ENCODE measurements around the gene TSPAN4. TPM values are rescaled to one million over a fixed set of nuclear protein-coding genes. Genes with fewer than 3 reads are reported as not detected.

TSPAN4 gene
- total RNA-seq, 1 donor from 2014 or later: 175 TPM

DNA sequence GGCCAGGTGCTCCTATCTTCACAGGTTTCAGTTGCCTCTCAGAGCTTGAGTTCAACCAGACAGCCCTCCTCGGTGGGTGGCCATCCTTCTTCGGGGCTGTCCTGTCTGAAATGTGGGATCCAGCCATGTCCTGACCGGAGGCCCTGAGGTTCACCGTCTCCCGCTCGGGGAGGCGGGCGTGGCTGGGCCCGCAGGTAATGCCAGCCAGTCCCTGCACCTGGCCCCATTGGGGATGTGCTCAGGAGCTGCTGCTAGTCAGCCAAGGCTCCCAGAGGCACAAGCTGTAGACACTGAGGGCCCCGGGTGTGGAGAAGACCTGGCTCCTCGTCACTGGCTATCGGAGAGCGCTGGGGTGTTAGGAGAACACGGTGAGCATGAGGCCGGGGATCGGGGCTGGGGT lies 32.6 kb downstream of the TSPAN4 start:
- no peak for DNase-seq (ENCODE audit: extremely low spot score, unreplicated experiment)
- no peak for TF ChIP-seq CTCF (IDR thresholded peaks at IDR 0.05)
- Mint-ChIP-seq H3K36me3 (ENCODE audit: unreplicated experiment) (peaks cover 2% of the 10 kb centered on the region), H3K4me1 (ENCODE audit: unreplicated experiment) (peaks cover 18% of the 10 kb centered on the region), H3K27me3 (ENCODE audit: unreplicated experiment) (no peaks in the 10 kb centered on the region), H3K9me3 (ENCODE audit: unreplicated experiment) (no peaks in the 10 kb centered on the region), H3K4me3 (ENCODE audit: unreplicated experiment) (no peak overlapping the region), H3K27ac (ENCODE audit: unreplicated experiment) (no peak overlapping the region)

DNA sequence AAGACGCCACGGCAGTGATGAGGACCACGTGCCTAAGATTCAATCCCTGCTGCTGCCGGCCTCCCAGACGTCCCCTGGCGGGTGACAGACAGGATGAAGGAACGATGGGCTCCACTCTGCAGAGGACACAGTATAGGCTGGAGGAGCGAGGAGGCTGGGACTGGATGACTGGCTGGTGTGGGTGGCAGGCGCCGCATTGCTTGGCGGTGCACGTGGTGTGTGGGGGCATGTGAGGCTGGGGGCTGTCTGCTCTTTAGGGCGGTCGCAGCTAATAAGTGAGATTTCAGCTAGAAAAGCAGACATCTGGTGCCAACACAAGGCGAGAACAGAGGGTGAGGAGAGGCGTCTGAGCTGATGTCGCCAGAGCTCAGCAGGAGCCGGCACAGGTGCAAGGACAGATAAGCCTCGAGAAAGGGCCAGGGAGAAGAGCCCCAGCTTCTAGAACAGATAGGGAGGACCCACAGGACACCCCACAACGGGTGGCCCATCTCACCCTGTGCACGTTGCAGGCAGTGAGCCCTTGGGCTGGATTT lies 33.2 kb downstream of the TSPAN4 start:
- Mint-ChIP-seq H3K27me3 (ENCODE audit: unreplicated experiment) (no peaks in the 10 kb centered on the region), H3K4me1 (ENCODE audit: unreplicated experiment) (peaks cover 18% of the 10 kb centered on the region), H3K36me3 (ENCODE audit: unreplicated experiment) (peaks cover 7% of the 10 kb centered on the region), H3K9me3 (ENCODE audit: unreplicated experiment) (no peaks in the 10 kb centered on the region), H3K27ac (ENCODE audit: unreplicated experiment) (no peak overlapping the region), H3K4me3 (ENCODE audit: unreplicated experiment) (no peak overlapping the region)
- no peak for DNase-seq (ENCODE audit: extremely low spot score, unreplicated experiment)
- TF ChIP-seq CTCF (IDR thresholded peaks at IDR 0.05): no peak

GRCh38 chr11:876545-876944 lies 33.9 kb downstream of the TSPAN4 start:
- Mint-ChIP-seq H3K36me3 (ENCODE audit: unreplicated experiment) (peaks cover 10% of the 10 kb centered on the region), H3K9me3 (ENCODE audit: unreplicated experiment) (no peaks in the 10 kb centered on the region), H3K4me3 (ENCODE audit: unreplicated experiment) (no peak overlapping the region), H3K27me3 (ENCODE audit: unreplicated experiment) (no peaks in the 10 kb centered on the region), H3K27ac (ENCODE audit: unreplicated experiment) (no peak overlapping the region), H3K4me1 (ENCODE audit: unreplicated experiment) (peaks cover 18% of the 10 kb centered on the region)
- no peak for DNase-seq (ENCODE audit: extremely low spot score, unreplicated experiment)
- TF ChIP-seq CTCF (IDR thresholded peaks at IDR 0.05): no peak

DNA sequence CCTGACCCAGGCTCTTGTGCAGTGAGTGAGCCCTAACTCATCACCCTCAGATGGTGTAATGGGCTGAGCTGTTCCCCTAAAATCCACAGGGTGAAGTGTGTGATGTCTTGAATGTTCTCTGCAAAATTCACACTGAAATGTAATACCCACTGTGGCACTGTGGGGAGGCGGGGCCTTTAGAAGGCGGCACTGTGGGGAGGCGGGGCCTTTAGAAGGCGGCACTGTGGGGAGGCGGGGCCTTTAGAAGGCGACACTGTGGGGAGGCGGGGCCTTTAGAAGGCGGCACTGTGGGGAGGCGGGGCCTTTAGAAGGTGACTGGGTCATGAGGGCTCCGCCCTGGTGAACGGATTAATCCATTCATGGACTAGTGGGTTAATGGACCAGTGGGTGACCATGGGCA lies 34.9 kb downstream of the TSPAN4 start:
- no peak for TF ChIP-seq CTCF (IDR thresholded peaks at IDR 0.05)
- Mint-ChIP-seq H3K4me1 (ENCODE audit: unreplicated experiment) (peaks cover 19% of the 10 kb centered on the region), H3K27me3 (ENCODE audit: unreplicated experiment) (no peaks in the 10 kb centered on the region), H3K4me3 (ENCODE audit: unreplicated experiment) (no peak overlapping the region), H3K9me3 (ENCODE audit: unreplicated experiment) (no peaks in the 10 kb centered on the region), H3K36me3 (ENCODE audit: unreplicated experiment) (peaks cover 14% of the 10 kb centered on the region), H3K27ac (ENCODE audit: unreplicated experiment) (no peak overlapping the region)
- DNase-seq (ENCODE audit: extremely low spot score, unreplicated experiment): no peak

DNA sequence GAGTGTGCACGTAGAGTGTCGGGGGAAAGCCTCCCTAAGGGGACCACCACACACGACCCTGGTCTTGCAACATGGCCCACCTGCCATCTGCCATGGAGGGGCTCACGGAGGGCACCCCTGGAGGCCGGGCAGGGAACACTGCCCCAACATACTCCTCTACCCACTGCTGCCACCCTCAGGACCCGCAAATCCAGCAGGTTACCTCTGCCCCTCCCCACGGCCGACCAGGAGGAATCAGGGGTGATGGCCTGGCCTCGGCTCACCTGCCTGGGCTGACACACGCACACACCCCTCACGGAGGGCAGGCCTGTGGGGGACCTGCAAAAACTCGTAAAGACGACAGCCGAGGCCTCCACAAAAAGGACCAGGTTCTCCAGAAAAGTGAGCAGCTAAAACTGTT lies 37.8 kb downstream of the TSPAN4 start:
- Mint-ChIP-seq H3K9me3 (ENCODE audit: unreplicated experiment) (no peaks in the 10 kb centered on the region), H3K36me3 (ENCODE audit: unreplicated experiment) (peaks cover 14% of the 10 kb centered on the region), H3K4me3 (ENCODE audit: unreplicated experiment) (no peak overlapping the region), H3K27me3 (ENCODE audit: unreplicated experiment) (no peaks in the 10 kb centered on the region), H3K4me1 (ENCODE audit: unreplicated experiment) (peaks cover 21% of the 10 kb centered on the region), H3K27ac (ENCODE audit: unreplicated experiment) (no peak overlapping the region)
- TF ChIP-seq CTCF (IDR thresholded peaks at IDR 0.05): no peak
- DNase-seq (ENCODE audit: extremely low spot score, unreplicated experiment): no peak
